Gastroesophageal sphincter (tissue), 4 donors: ENCODE measurements around the gene CCDC91. TPM values are rescaled to one million over a fixed set of nuclear protein-coding genes. Genes with fewer than 3 reads are reported as not detected.
A peak's percentile ranks its signal among the peaks of the same experiment; 100 is the strongest.

Experiments used
- ATAC-seq: fragments of 150-250 bp; one replicate; pipeline ENCODE4 v1.9.1; 2016; ENCODE audit warnings: mild to moderate bottlenecking, moderate library complexity
- H3K27ac ChIP-seq, 4 donors: fragments of 200-600 bp; sonication (generic) in 3 of 4; 1 replicate in 3 of 4; 2 replicates in 1 of 4; pipeline ENCODE4 v1.5.1; 2016 to 2019
- H3K27me3 ChIP-seq: fragments of 200-600 bp; sonication (generic); one replicate; pipeline ENCODE4 v1.5.1; 2019
- H3K36me3 ChIP-seq, 2 donors: fragments of 200-600 bp; sonication (generic); one replicate each; pipeline ENCODE4 v1.5.1; 2019; ENCODE audit warnings: control low read depth in 1 of 2
- H3K4me1 ChIP-seq, 3 donors: fragments of 200-600 bp; sonication (generic); 1 replicate in 2 of 3; 2 replicates in 1 of 3; pipeline ENCODE4 v1.5.1; 2016 to 2019; ENCODE audit warnings: control low read depth in 2 of 3
- H3K4me3 ChIP-seq, 2 donors: fragments of 200-600 bp; sonication (generic); one replicate each; pipeline ENCODE4 v1.5.1; 2019; ENCODE audit warnings: mild to moderate bottlenecking in 1 of 2, moderate library complexity in 1 of 2
- H3K9me3 ChIP-seq, 3 donors: fragments of 200-600 bp; sonication (generic); one replicate each; pipeline ENCODE4 v1.5.1; 2017 to 2019; ENCODE audit warnings: control low read depth in 2 of 3
- CTCF ChIP-seq, 4 experiments: fragments of 200-600 bp in 2 of 4; fragments of 450-650 bp in 2 of 4; sonication (generic) in 1 of 4; IDR thresholded peaks; one replicate each; pipeline ENCODE4 v1.5.1; 2017 to 2019; ENCODE audit warnings: antibody characterized with exemption in 4 of 4, mild to moderate bottlenecking in 2 of 4, moderate library complexity in 2 of 4
- EP300 ChIP-seq: sonication (generic); formaldehyde crosslinking; IDR thresholded peaks from one replicate; pipeline ENCODE4 v1.6.1; 2017; ENCODE audit warnings: antibody characterized with exemption, mild to moderate bottlenecking
- POLR2A ChIP-seq, 2 donors: fragments of 450-650 bp; IDR thresholded peaks; one replicate each; pipeline ENCODE4 v1.6.1; 2017; ENCODE audit warnings: antibody characterized with exemption in 2 of 2, mild to moderate bottlenecking in 2 of 2, moderate library complexity in 1 of 2
- POLR2AphosphoS5 ChIP-seq: sonication (generic); formaldehyde crosslinking; IDR thresholded peaks from one replicate; pipeline ENCODE4 v1.6.1; 2017; ENCODE audit warnings: antibody characterized with exemption
- WGBS, 2 donors: methylation state at CpG; one replicate each; pipeline ENCODE4 v1.1.5; 2018; ENCODE audit warnings: low coverage in 1 of 2; 5-methylcytosine and 5-hydroxymethylcytosine counted together
- total RNA-seq, 4 donors: library from RNA; depleted of rRNA; stranded (reverse); fragments of >200 nt; gene quantifications; one replicate each; pipeline ENCODE4 v1.1.0, GENCODE V29; 2016

Gene CCDC91
- total RNA-seq, 4 donors from 2014 or later: 53.1 to 93.4 (median 64.0) TPM

- peak overlapping the region in 3 of 4 donors; percentile 36 to 50 (median 39) for H3K27ac ChIP-seq
- no peak overlapping the region for H3K4me3 ChIP-seq
- no peak for TF ChIP-seq POLR2AphosphoS5
- TF ChIP-seq POLR2A (IDR thresholded peaks at IDR 0.05): no peak
- no peak for TF ChIP-seq EP300
- no peak for TF ChIP-seq CTCF (IDR thresholded peaks at IDR 0.05)
- H3K27me3 ChIP-seq: no peaks in the 10 kb centered on the region
- peaks cover 0 to 55% (median 2%) of the 10 kb centered on the region in 3 donors for H3K4me1 ChIP-seq
- ATAC-seq: no peak
- no peaks in the 10 kb centered on the region for H3K9me3 ChIP-seq
- WGBS, 2 donors: 6 to 22% methylated on average over 4 of the region's 4 CpGs
- no peaks in the 10 kb centered on the region for H3K36me3 ChIP-seq
These were observed 360.8 kb downstream of the CCDC91 start for GRCh38 chr12:28550757-28551704.

DNA sequence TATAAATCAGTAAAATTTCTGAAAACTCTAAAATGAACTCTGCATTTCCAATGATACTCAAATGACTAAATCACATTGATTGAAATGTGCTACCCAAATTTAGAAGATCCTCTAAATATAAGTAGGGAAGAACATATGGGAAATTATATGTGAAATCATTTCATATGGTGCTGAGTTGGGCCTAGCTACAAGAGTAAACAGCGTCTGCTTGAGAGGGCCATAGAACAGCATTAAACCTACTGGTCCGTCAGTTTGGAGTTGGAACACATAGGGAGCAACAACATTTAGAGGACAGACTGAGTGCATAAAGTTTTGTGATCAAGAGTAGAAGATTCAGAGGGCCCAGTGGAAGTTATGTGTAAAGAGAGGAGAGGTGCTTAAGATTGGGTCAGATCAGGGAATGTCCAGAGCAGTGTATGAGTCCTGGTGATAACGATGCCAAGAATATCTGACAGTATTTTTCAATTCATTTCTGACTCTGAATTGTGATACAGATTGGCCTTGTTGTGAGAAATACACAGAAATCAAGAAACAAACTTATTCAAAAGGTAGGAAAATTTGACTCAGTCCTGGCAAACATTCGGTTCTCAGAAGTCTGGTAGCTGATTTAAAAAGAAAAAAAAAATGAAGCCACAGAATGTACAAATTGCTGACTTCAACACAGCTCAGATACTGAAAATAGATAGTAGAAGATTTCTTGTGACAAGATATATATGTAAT is 362.2 kb downstream of the CCDC91 start:
- 55 to 69% methylated on average over 4 of the region's 4 CpGs for WGBS, 2 donors
- no peak for ATAC-seq
- H3K36me3 ChIP-seq: no peaks in the 10 kb centered on the region
- TF ChIP-seq CTCF (IDR thresholded peaks at IDR 0.05) (no peak), EP300 (no peak), POLR2A (IDR thresholded peaks at IDR 0.05) (no peak), POLR2AphosphoS5 (no peak)
- no peaks in the 10 kb centered on the region for H3K9me3 ChIP-seq
- H3K4me3 ChIP-seq: no peak overlapping the region
- no peaks in the 10 kb centered on the region for H3K27me3 ChIP-seq
- H3K4me1 ChIP-seq: peaks cover 2 to 60% (median 3%) of the 10 kb centered on the region in 3 donors
- peak overlapping the region in 1 of 4 donors; percentile 9 for H3K27ac ChIP-seq

DNA sequence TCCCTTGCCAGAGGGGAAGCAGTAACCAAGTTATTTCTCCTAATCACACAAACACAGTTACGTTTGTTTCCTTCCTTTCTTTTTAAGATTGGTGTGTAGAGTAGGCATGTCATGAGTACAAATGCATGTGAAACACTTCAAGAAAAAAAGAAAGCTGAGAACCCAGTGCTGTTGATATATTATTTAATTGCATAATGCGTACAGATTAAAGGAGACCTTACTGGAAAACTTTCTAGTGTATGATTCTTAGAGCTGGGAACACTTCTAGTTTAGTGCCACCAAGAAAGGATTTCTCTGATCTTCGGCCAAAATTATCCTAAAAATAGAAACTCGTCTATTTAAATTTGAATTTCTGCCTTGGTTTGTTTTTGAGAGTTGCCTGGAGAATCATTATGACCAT is 365.5 kb downstream of the CCDC91 start:
- no peak for ATAC-seq
- H3K36me3 ChIP-seq: no peaks in the 10 kb centered on the region
- H3K4me3 ChIP-seq: no peak overlapping the region
- no peaks in the 10 kb centered on the region for H3K27me3 ChIP-seq
- WGBS, 2 donors: 35 to 44% methylated on average over 4 of the region's 4 CpGs
- TF ChIP-seq POLR2A (IDR thresholded peaks at IDR 0.05): no peak
- peak; percentile 57 for TF ChIP-seq POLR2AphosphoS5
- peaks cover 2 to 54% (median 3%) of the 10 kb centered on the region in 3 donors for H3K4me1 ChIP-seq
- peak overlapping the region; percentile 13 to 59 (median 52) for H3K27ac ChIP-seq
- H3K9me3 ChIP-seq: no peaks in the 10 kb centered on the region

- ATAC-seq: no peak
- no peak for TF ChIP-seq CTCF (IDR thresholded peaks at IDR 0.05)
- no peak for TF ChIP-seq EP300
- TF ChIP-seq POLR2A (IDR thresholded peaks at IDR 0.05): no peak
- no peak for TF ChIP-seq POLR2AphosphoS5
- H3K36me3 ChIP-seq: no peaks in the 10 kb centered on the region
These were observed 368.0 kb downstream of the CCDC91 start for GRCh38 chr12:28558250-28558649.

GRCh38 chr12:28563286-28563685 is 373.0 kb downstream of the CCDC91 start:
- H3K27ac ChIP-seq: no peak overlapping the region

More at GRCh38 chr12:28558250-28558649, 368.0 kb downstream of the CCDC91 start:
- Histone ChIP-seq H3K27me3 (no peaks in the 10 kb centered on the region), H3K4me1 (peaks cover 0 to 32% (median 3%) of the 10 kb centered on the region in 3 donors), H3K4me3 (no peak overlapping the region), H3K9me3 (no peaks in the 10 kb centered on the region), H3K27ac (no peak overlapping the region)
- 43 to 54% methylated on average over 1 of the region's 1 CpG for WGBS, 2 donors

More at GRCh38 chr12:28563286-28563685, 373.0 kb downstream of the CCDC91 start:
- H3K4me1 ChIP-seq: peaks cover 0 to 8% (median 0%) of the 10 kb centered on the region in 3 donors
- 61 to 88% methylated on average over 3 of the region's 3 CpGs for WGBS, 2 donors
- H3K9me3 ChIP-seq: no peaks in the 10 kb centered on the region
- no peaks in the 10 kb centered on the region for H3K36me3 ChIP-seq
- TF ChIP-seq POLR2A (IDR thresholded peaks at IDR 0.05) (no peak), POLR2AphosphoS5 (no peak), EP300 (no peak), CTCF (IDR thresholded peaks at IDR 0.05) (no peak)
- no peak overlapping the region for H3K4me3 ChIP-seq
- no peak for ATAC-seq
- H3K27me3 ChIP-seq: no peaks in the 10 kb centered on the region
